Measurements from ENCODE around the gene CTIF.

- TF ChIP-seq CTCF (conservative IDR thresholded peaks at IDR 0.05 in 1 of 2, IDR thresholded peaks at IDR 0.05 in 1 of 2; ENCODE audit: low read depth in 1 of 2, low read length in 2 of 2) (no peak), EZH2 (IDR thresholded peaks at IDR 0.05; ENCODE audit: low read length, missing control alignments) (no peak)
Measured at GRCh38 chr18:48779462-48779861, 240.6 kb downstream of the CTIF start.
